ENCODE measurements around the gene RNF145.

DNA sequence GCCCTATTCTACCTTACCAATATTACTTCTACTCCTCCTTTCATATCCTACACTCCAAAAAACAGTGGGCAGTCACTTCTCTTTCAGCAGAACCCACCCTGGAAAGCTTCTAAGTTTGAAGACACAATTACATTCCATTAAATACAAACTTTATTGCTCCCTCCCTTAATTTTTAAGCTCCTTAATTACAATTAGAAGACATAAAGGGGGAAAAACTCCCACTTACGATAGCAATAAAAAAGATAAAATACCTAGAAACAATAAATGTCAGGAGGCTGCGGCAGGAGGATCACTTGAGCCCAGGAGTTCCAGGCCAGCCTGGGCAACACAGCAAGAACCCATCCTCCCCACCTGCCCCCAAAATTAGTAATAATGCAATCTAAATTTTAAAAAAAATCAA is 9.6 kb downstream of the RNF145 start:
- TF ChIP-seq, protein P1, sequence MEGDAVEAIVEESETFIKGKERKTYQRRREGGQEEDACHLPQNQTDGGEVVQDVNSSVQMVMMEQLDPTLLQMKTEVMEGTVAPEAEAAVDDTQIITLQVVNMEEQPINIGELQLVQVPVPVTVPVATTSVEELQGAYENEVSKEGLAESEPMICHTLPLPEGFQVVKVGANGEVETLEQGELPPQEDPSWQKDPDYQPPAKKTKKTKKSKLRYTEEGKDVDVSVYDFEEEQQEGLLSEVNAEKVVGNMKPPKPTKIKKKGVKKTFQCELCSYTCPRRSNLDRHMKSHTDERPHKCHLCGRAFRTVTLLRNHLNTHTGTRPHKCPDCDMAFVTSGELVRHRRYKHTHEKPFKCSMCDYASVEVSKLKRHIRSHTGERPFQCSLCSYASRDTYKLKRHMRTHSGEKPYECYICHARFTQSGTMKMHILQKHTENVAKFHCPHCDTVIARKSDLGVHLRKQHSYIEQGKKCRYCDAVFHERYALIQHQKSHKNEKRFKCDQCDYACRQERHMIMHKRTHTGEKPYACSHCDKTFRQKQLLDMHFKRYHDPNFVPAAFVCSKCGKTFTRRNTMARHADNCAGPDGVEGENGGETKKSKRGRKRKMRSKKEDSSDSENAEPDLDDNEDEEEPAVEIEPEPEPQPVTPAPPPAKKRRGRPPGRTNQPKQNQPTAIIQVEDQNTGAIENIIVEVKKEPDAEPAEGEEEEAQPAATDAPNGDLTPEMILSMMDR (IDR thresholded peaks at IDR 0.05): no peak
- TF ChIP-seq POLR2A (IDR thresholded peaks at IDR 0.05): no peak

Data from prostate gland (tissue), 2 donors.